ENCODE measurements around the gene KCNIP4. TPM values are rescaled to one million over a fixed set of nuclear protein-coding genes. Genes with fewer than 3 reads are reported as not detected.

KCNIP4 gene
- total RNA-seq, 1 experiment from 2014 or later: not detected

- in situ Hi-C loops (cut with HindIII; ENCODE audit: low sequenced_read_pairs): no loop called here
Measured at GRCh38 chr4:21454831-21455230, 493.7 kb downstream of the KCNIP4 start.

GRCh38 chr4:21454201-21454600, 494.4 kb downstream of the KCNIP4 start:
- no peak for DNase-seq (ENCODE audit: low spot score)
- in situ Hi-C loops (cut with HindIII; ENCODE audit: low sequenced_read_pairs): no loop called here

More at GRCh38 chr4:21454831-21455230, 493.7 kb downstream of the KCNIP4 start:
- DNase-seq (ENCODE audit: low spot score): peak; percentile 82

GRCh38 chr4:21452931-21453330, 495.6 kb downstream of the KCNIP4 start:
- DNase-seq (ENCODE audit: low spot score): no peak
- in situ Hi-C loops (cut with HindIII; ENCODE audit: low sequenced_read_pairs): no loop called here

GRCh38 chr4:21451032-21451431, 497.5 kb downstream of the KCNIP4 start:
- DNase-seq (ENCODE audit: low spot score): peak; percentile 89
- in situ Hi-C loops (cut with HindIII; ENCODE audit: low sequenced_read_pairs): no loop called here

- in situ Hi-C loops (cut with HindIII; ENCODE audit: low sequenced_read_pairs): no loop called here
Measured at GRCh38 chr4:21450331-21450730, 498.2 kb downstream of the KCNIP4 start.

GRCh38 chr4:21447301-21448054, 501.1 kb downstream of the KCNIP4 start:
- no peak for DNase-seq (ENCODE audit: low spot score)

More at GRCh38 chr4:21450331-21450730, 498.2 kb downstream of the KCNIP4 start:
- no peak for DNase-seq (ENCODE audit: low spot score)

GRCh38 chr4:21420166-21420565, 528.4 kb downstream of the KCNIP4 start:
- in situ Hi-C loops (cut with HindIII; ENCODE audit: low sequenced_read_pairs): no loop called here
- DNase-seq (ENCODE audit: low spot score): no peak

More at GRCh38 chr4:21447301-21448054, 501.1 kb downstream of the KCNIP4 start:
- in situ Hi-C loops (cut with HindIII; ENCODE audit: low sequenced_read_pairs): no loop called here

- in situ Hi-C loops (cut with HindIII; ENCODE audit: low sequenced_read_pairs): no loop called here
- no peak for DNase-seq (ENCODE audit: low spot score)
Measured at GRCh38 chr4:21415728-21416127, 532.8 kb downstream of the KCNIP4 start.

GRCh38 chr4:21413807-21414370, 534.7 kb downstream of the KCNIP4 start:
- in situ Hi-C loops (cut with HindIII; ENCODE audit: low sequenced_read_pairs): no loop called here
- DNase-seq (ENCODE audit: low spot score): no peak

- DNase-seq (ENCODE audit: low spot score): no peak
- in situ Hi-C loops (cut with HindIII; ENCODE audit: low sequenced_read_pairs): no loop called here
Measured at GRCh38 chr4:21411086-21411485, 537.5 kb downstream of the KCNIP4 start.

GRCh38 chr4:21410372-21410771, 538.2 kb downstream of the KCNIP4 start:
- in situ Hi-C loops (cut with HindIII; ENCODE audit: low sequenced_read_pairs): no loop called here
- no peak for DNase-seq (ENCODE audit: low spot score)

- in situ Hi-C loops (cut with HindIII; ENCODE audit: low sequenced_read_pairs): no loop called here
- no peak for DNase-seq (ENCODE audit: low spot score)
Measured at GRCh38 chr4:21387683-21388082, 560.9 kb downstream of the KCNIP4 start.

GRCh38 chr4:21386166-21386780, 562.3 kb downstream of the KCNIP4 start:
- DNase-seq (ENCODE audit: low spot score): no peak
- in situ Hi-C loops (cut with HindIII; ENCODE audit: low sequenced_read_pairs): no loop called here

- in situ Hi-C loops (cut with HindIII; ENCODE audit: low sequenced_read_pairs): no loop called here
Measured at GRCh38 chr4:21385706-21386105, 562.9 kb downstream of the KCNIP4 start.

GRCh38 chr4:21384609-21385008, 564.0 kb downstream of the KCNIP4 start:
- DNase-seq (ENCODE audit: low spot score): no peak
- in situ Hi-C loops (cut with HindIII; ENCODE audit: low sequenced_read_pairs): no loop called here

More at GRCh38 chr4:21385706-21386105, 562.9 kb downstream of the KCNIP4 start:
- DNase-seq (ENCODE audit: low spot score): no peak

- in situ Hi-C loops (cut with HindIII; ENCODE audit: low sequenced_read_pairs): no loop called here
- no peak for DNase-seq (ENCODE audit: low spot score)
Measured at GRCh38 chr4:21380861-21381260, 567.7 kb downstream of the KCNIP4 start.

GRCh38 chr4:21377046-21377445, 571.5 kb downstream of the KCNIP4 start:
- in situ Hi-C loops (cut with HindIII; ENCODE audit: low sequenced_read_pairs): no loop called here
- no peak for DNase-seq (ENCODE audit: low spot score)

- in situ Hi-C loops (cut with HindIII; ENCODE audit: low sequenced_read_pairs): no loop called here
- DNase-seq (ENCODE audit: low spot score): no peak
Measured at GRCh38 chr4:21376176-21376575, 572.4 kb downstream of the KCNIP4 start.

GRCh38 chr4:21374641-21375368, 573.8 kb downstream of the KCNIP4 start:
- in situ Hi-C loops (cut with HindIII; ENCODE audit: low sequenced_read_pairs): no loop called here
- no peak for DNase-seq (ENCODE audit: low spot score)

- in situ Hi-C loops (cut with HindIII; ENCODE audit: low sequenced_read_pairs): no loop called here
- no peak for DNase-seq (ENCODE audit: low spot score)
Measured at GRCh38 chr4:21367567-21367966, 581.0 kb downstream of the KCNIP4 start.

Measured in G401 (cell line).